Occipital lobe (tissue), 2 donors: ENCODE data around the gene SH3BP2. TPM values are rescaled to one million over a fixed set of nuclear protein-coding genes. Genes with fewer than 3 reads are reported as not detected.

Experiments used
- DNase-seq: peaks from one replicate; lab custom pipeline; 2025; lab: John Stamatoyannopoulos, UW
- total RNA-seq: library from RNA; depleted of rRNA; stranded (reverse); fragments of >200 nt; gene quantifications from one replicate; pipeline ENCODE4 v1.2.3, GENCODE V29; 2014

The SH3BP2 gene
- total RNA-seq, 1 donor from 2014 or later, result 24.8 TPM

DNA sequence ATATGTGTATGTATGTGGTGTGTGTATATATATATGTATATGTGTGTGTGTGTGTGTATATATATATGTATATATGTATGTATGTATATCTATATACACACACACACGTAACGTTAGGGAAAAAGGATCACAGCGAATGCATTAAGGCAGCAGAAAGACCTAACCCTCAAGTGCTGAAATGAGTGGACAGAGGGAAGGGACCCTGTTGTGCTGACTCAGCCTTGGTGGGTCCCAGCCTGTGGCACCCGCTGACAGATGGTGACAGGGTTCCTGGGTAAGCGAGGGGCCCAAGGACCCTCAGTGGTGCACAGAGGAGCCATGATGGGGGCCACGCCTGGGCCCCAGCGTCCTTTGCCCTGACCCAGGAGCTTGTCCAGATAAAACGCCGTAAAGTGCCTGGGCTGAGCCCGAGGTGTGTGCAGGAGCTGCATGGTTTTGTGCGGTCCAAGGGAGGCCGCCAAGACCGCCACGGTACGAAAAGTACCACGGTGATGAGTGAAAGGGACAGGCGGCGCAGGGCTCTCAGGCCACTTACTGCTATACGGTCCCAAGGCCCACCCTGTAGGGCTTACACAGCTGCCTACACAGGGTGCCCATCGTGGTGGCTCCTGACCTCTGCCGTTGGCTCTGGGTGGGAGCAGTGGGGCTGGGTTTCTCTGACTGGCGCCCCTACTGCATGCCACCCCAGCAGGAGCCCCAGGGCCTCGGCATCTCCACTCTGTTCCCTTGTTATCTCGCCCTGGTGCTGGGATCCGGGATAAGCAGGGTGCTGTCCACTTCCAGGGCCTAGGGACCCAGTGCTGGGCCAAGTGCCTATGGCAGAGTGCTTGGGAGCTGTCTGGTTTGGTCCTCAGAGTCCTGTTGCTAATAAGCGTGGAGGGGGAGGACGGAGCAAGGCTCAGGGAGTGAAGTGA, 10.0 kb downstream of the SH3BP2 start:
- no peak for DNase-seq

DNA sequence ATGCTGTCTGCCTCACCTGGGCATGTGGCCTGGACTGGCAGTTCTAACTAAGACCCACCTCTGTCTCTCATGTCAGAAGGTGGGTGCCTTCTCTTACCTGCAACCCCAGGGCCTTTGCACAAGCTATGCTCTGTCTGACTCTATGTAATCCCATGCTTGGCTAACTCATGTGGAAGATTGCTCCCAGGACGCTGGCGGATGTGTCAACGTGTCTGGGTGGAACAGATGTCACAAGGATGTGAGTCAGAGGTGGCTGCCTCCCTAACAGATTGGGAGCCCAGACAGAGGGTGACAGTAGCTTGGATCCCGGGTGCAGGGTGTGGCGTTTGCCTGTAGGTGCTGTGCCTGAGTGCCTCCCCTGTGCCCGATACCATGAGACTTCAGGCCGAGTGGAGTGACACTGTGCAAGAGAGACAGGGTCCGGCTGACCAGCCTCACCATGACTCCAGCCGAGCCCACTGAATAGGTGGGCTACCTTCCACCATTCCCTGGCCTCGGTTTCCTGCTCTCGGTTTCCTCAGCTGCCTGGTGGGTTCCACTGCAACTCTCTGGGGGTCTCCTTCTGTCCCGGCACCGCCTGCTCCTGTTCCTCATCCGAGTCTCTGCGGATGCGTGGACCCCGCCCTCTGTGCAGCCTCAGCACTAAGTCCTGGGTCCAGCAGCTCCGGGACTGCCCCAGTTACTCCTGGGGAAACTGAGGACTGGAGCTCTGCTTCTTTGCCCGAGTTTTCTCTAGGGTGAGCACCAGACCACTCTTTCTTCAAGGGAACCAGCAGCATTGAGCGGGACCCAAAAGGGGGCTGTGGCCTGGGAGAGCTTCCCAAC, 11.0 kb downstream of the SH3BP2 start:
- DNase-seq, result no peak

DNA sequence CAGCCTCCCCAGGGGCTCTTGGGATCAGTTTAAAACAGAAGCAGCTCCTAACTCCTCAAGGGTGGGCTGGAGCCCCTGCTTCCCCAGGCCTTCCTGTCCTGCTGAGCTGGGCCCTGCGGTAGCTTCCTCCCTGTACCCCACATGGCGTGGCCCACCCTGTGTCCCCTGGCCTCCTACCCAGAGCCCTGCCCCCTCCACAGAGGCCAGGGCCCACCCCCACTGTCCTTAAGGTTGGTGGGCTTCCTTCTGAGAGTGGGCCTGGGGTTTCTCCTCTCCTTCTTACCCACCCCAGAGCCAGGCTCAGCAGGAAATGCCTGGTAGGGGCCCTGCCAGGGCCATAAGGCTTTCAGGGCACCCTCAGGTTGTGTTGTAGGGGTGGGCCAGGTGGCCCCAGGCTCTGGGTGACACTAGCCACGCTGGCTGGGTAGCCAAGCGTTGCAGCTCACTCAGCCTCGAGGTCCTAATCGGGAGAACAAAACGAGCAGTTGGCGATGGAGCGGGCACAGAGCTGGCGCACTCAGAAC, 11.6 kb downstream of the SH3BP2 start:
- DNase-seq, result no peak

DNA sequence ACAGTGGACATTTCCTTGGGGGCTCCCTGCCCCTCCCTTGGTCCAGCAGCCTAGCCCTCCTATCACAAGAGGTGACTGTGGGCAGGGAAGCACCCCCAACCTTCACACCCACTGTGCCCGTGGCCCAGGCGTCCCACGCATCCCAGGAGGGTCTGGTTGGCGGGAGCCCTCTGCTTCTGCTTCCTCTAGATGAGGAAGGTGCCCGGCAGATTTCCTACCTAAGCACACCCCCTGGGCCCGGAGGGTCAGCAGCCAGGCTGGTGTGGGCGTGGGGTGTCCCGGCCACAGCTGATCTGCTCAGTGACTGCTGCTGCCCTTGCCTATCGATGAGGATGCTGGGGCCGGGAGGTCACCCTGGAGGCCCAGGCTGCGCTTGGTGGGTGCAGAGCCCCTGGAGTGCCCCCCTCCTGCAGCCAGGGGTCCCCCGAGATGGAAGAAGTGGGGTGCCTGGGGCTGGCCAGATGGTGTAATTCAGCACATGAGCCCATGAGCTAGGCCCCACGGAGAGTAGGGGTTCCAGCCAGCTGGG, 12.2 kb downstream of the SH3BP2 start:
- no peak for DNase-seq

DNA sequence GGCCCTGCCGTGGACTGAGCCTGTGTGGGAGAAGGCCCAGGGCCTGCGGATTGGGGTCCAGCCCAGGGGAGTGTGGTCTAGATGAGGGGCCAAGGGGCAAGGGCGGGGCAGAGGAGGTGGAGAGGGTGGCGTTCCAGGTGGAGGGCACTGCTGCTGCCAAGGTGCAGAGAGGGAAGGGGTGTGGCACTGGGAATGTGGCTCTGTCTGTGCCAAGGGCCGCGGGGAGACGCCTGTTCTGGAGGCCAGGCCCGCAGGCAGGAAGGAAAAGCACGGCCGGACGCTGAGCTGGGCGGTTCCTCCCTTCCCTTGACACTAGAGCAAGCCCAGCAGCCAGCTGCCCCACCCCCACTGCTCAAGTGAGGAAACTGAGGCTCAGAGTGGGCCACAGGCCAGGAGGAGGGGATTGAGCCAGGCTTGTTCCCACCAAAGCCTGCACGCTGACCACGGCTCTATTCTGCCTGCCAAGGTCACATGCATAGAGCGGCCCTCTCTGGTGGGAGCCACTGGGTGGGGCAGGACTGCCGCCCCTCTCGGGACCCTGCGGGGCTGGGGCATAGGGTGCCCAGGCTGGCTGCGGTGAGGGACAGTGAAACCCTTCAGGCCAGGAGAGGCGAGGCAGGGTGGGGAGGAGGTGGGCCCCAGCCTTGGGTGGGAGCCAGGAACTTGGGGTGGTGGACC, 13.0 kb downstream of the SH3BP2 start:
- DNase-seq, result no peak

DNA sequence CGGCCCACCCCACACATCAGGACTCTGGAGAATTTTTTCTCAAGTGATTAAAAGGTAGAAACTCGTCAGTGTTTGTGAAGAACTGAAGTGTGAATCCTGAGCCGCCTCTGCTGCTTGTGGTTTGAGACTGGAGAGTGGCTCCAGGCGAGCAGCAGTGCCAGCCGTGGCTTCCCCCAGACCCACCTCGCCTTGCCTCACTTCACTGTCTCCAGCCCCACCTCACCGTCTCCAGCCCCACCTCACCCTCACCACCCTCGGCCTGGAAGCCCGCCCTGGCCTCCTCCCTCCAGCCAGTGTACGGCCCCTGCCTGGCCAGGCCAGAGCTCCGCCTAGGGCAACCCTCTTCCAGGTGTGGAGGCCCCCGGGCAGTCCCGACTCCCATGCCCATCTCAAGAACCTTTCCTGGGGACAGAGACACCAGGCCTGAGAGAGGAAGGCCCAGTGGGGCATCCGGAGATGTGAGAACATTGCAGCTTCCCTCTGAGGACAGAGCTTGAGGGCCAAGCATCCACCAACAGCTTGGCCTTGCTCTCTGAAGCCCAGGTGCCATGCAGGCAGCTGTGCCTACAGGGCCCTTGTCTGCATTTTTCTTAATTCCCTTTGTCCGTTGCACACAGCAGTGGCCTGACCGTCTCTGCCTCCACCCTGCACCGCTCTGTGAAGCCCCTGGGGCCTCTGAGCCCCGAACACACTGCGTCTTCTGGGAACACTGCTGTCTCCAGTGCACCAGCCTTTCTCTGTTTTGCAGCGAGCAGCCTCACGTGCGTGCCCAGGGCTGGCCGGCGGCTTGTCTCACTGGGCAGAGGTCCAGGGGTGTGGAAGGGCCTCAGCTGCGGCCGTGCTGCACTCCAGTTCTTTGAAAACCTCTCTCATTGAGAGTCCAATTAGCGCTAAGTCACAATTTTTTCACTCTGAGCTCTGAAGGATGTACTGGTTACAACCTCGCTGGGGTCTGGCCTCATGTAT, 13.8 kb downstream of the SH3BP2 start:
- peak; percentile 32 for DNase-seq

DNA sequence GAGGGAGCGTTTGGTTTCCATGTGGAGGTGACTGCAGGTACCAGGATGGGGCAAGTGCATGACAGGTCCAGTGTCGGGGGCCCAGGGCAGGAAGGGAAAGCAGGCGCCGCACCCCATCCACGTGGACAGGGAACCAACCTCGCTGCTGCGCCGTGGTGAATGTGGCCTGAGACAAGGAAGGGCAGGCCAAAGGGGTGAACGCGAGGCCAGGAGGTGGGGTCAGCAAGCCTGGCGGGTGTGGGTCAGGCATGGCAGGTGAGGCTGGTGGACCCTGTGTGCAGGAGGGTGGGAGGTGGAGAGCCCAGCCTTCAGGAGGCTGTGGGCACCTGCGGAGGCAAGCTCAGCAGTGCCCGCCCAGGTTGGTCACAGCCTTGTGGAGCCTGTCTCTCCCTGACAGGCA, 14.7 kb downstream of the SH3BP2 start:
- no peak for DNase-seq

DNA sequence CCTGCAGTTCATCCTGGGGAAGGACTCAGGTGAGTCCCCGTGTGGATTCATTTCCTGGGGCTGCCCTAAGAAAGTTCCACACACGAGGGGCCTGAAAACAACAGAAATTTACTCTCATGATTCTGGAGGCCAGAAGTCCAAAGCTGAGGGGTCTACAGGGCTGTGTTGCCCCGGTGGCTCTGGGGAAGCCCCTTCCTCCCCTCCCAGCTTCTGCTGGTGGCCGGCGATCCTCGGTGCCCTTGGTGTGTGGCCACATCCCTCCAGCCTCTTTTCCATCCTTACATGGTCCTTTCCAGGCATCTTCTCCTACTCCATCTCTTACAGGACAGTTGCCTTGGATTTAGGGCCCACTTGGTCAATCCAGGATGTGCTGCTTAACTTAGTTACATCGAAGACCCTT, 15.1 kb downstream of the SH3BP2 start:
- DNase-seq, result no peak

DNA sequence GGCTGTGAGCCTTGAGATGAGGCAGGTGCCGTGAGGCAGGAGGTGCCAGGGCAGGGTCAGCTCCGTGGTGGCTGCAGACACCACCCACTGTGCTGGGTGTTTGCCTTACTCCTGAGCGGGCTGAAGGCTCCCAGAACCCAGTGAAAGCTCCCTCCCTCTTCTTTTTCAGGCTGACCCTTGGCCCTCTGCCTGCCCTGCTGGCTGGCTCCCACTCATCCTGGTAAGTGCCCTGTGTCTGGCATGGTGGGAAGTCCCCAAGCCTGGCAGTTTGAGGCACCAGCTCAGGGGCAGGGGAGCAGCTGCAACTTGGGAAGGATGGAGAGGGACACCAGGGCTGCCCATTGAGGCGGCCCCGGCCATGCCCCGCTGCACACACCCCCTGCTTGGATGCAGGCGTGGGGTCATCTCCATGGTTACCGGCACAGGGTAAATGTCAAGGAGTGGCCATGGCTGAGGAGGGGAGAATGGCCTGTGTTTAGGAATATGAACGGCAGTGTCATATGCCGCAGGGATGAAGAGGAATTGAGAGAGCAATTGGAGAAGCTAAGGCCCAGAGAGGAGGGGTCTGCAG, 16.8 kb downstream of the SH3BP2 start:
- DNase-seq, result no peak

DNA sequence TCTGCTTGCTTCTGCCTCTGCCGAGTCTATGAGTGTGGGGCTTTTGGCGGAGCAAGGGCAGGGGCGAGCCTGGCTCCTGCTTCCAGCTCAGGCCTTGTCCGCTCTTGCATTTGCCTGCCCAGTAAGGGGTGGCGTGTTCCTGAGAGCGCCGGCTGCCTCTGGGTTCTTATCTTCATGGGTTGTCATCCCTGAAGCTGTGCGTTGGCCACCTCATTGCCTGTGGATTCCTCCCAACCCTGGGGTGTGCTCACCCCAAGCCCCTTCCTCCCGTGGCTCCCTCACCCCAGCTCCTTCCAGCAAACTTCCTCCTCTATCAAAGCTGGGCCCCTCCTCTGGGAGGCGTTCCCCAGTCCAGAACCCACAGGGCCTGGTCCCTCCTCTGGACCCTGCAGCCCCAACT, 17.5 kb downstream of the SH3BP2 start:
- no peak for DNase-seq

DNA sequence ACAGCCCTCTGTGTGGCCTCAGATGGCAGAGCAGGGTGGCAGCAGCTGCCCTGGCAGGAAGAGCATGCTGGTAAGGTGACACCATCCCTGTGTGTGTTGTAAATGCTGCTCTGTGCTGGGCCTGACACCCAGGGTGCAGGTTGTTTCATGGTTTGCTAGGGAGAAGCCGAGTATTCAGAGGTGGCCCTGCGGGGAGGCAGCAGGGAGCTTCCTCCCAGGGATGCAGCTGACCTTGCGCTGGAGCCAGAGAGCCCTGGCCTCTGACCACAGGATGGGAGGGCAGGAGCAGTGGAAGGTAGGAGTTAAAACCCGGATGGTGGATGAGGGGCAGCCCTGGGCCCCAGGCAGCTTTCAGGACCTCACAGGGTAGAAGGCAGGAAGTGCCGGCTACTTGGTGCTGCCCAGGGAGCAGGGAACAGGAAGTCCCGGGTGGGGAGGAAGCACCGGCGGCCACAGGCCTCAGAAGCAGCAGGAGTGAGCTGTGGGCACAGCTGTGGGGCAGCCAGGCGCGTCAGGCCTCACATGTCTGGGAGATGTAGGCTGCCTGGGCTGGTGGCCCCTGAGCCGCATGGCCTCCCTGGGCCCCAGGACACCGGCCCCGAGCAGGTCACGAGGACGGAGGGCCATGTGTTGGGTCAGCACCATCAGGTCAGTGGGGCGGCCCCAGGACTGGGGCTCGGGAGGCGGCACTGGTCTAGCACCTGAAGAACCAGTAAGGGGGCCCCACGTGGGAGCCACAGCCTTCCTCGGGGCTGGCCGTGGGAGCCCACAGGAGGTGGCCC, 19.1 kb downstream of the SH3BP2 start:
- no peak for DNase-seq

DNA sequence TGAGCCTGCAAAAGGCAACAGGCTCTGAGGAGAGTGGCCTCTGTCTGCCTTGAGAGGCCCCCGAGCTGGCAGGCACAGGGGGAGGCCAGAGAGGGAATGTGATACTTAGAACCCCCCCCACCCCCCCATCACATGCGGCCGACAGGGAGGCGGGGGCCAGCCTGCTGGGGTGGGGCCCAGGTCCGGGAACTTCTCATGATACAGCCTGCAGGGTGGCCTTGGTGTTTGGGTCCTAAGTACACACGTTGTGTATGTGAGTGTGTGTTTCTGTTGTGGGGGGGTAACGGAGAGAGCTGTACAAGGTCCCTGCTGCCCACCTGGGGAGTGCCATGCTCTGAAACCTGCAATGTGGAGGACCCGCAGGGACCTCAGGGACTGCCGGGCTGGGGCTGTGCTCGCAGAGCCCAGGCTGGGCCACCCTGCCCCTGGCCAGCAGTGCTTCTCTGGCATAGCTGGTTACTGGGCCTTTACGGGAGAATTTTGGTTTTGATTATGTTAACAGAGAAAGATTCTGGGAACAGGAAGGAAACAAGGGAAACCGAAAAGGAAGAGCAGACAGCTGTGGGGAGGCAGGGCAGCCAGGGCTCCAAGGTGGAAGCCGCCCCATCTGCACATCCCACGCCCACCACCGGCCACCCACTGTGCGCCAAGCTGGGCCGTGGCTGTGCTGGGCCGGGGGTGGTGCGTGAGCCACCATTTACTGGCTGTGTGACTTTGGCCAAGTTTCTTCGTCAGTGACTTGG, 19.9 kb downstream of the SH3BP2 start:
- no peak for DNase-seq

DNA sequence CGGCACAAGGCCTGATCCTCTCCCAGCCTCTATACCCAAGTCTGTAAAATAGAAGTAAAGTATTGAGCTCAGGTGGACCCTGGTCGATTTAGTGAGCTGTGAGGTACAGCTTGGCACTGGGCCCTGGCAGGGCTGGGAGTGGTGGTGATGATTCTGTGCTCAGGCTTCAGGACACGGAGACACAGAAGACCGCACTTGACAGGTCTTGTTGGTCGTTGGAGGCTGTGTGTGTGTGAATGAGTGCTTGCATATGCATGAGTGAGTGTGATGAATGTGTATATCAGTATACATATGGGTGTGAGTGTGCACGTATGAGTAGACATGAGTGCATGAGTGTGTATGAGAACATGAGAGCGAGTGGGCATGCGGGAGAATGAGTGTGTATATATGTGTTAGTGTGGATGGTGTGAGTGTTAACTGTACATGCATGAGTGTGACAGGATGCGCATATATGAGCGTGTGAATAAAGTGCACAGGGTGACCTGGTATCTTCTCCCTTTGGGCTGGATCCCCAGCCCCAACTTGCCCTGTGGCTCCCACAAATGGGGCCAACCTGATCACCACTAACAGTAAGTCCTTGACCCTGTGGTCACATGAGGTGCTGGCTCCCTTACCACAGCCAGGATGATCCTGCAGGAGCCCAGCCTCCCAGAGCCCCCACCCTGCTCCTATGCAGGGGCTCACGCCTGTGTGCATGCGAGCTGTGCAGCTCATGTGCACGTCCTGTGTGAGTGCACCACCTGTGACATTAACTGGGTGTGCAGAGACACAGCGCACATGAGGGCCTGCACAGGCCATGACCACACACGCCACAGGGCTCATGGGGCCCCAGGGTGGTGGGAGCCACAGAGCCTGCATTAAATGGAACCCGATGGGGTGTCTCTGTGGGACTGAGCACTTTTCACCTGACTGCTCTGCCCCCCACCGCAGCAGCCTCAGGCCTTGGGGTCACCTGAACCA, 20.8 kb downstream of the SH3BP2 start:
- no peak for DNase-seq

DNA sequence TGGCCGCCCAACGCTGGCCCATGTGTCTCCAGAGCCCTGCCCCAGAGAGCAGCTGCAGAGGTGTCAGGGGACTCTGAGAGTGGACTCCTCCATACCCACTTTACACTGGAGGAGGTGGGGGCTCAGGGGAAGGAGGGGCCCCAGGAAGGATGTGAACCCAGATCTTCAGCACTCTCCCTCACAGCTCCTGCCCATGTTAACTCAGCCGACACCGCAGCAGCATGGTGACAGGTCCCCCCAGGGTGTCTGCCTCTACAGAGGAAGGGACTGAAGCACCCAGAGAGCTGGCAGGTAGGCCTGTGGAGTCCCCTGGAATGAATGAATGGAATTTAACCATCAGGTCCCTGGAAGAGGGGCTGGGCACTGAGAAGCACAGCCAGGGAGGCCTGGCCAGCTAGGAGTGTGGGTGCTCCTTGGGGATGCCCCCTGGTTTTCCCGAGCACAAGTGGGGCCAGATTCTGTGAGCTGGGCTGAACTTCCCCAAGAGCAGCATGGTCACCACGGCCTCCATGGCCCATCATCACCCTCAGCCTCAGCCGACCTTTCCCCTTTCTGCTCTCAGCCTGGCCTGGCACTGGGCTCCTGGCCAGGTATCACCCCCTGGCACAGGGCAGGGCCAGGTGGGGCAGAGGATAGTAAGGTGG, 21.9 kb downstream of the SH3BP2 start:
- DNase-seq, result no peak

DNA sequence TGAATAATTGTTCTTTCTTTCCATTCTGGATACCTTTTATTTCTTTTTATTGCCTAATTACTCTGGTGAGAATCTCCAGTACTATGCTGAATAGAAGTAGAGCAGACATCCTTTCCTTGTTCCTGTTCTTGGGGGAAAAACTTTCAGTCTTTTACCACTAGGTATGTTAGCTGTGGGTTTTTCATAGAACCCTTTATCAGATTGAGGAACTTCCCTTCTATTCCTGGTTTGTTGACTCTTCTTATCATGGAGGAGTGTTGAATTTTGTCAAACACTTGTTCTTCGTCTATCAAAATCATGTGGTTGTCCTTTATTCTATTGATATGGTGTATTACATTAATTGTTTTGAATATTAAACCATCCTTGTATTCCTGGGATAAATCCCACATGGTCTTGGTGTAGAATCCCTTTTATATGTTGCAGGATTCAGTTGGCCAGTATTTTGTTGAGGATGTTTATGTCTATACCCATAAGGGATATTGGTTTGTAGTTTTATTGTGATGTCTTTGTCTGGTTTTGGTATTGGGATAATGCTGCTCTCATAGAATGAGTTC, 23.6 kb downstream of the SH3BP2 start:
- DNase-seq, result no peak

DNA sequence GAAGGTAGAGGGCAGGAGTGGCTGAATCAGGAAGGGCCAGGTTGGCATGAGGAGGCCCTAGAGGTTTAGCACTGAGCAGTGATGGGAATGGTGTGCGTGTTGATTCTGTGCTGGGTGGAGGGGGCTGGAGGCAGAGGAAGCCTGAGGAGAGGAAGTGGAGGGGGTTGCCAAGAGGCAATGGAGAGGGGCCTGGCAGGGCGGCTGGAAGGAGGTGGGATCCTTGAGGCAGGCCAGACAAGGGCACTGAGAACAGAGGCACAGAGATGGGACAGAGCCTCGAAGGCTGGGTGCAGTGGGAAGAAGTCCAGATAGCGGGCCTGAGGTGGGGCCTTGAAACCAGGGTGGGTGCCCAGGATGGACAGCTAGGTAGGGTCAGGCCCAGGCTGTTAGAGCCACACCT, 24.3 kb downstream of the SH3BP2 start:
- no peak for DNase-seq
